GM19468 (cell line): Measurements from ENCODE around the gene ARID3A.

Source experiments
- ATAC-seq: cut with Tn5 transposase; IDR thresholded peaks from one replicate; pipeline ENCODE4 v1.9.1; 2021; ENCODE audit warnings: mild to moderate bottlenecking, moderate library complexity, moderate number of reproducible peaks; ENCODE audit not compliant: unreplicated experiment; ENCODE audit errors: extremely low read depth

Gene ARID3A

DNA sequence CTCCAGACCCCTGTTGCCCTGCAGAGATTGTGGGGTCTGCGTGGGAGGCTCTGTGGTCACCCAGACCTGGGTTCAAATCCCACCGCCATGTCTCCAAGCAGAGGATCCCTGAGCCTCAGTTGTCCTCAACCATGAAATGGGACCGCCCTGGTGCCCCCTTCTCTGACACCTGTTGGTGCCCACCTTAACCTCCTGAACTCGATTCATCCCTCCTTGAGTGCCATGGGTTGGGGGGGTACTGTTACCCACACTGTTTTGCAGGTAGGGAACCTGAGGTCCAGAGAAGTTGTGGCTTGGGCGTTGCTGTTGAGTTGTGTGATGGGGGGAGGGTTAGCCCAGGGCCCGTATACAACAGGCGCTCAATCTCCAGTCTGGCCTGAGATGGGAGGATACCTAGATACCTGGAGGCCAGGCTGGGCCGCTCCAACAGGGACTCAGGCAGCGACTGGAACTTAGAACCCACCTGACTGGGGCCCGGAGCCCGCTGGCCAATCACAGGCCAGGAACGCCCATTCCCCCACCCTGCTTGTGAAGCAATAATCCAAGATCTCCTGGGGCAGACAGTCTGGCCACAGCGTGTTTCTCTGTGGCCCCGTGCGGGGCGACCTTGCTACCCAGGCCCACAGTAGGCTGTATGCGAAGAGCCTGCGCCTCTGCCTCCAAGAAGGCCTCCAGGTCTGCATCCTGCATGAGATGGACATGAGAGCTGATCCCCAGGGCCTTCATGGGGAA lies 2.8 kb downstream of the ARID3A start:
- ATAC-seq = no peak

DNA sequence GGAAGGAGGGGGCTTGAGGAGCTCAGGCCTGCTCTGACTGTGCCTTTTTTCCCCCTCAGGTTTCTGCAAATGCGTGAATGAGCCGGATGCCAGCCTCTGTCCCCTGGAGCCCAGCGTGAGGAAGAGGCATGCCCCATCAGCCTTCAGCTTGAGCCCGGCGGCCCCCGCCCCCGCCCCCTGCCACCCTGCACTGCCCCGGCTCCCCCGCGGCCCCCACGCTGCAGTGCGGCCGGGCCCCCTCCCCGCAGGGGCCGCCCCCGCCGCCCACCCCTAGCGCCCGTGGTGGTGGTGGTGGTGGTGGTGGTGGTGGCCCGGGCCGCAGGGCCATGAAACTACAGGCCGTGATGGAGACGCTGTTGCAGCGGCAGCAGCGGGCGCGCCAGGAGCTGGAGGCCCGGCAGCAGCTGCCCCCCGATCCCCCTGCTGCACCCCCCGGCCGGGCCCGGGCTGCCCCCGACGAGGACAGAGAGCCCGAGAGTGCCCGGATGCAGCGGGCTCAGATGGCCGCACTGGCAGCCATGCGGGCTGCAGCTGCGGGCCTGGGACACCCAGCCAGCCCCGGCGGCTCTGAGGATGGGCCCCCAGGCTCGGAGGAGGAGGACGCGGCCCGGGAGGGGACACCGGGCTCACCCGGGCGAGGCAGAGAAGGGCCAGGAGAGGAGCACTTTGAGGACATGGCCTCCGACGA lies 3.5 kb downstream of the ARID3A start:
- no peak for ATAC-seq

DNA sequence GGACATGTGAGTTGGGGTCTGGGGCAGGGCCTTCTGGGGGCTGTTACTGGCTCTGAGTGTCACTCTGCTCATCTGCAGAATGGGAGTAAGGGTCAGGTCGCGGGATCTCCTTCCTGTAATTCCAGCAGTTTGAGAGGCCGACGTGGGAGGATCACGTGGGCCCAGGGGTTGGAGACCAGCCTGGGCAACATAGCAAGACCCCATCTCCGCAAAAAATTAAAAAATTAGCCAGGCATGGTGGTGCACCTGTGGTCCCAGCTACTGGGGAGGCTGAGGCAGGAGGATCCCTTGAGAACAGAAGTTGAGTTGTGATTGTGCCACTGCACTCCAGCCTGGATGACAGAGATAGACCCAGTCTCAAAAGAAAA lies 4.0 kb downstream of the ARID3A start:
- no peak for ATAC-seq

DNA sequence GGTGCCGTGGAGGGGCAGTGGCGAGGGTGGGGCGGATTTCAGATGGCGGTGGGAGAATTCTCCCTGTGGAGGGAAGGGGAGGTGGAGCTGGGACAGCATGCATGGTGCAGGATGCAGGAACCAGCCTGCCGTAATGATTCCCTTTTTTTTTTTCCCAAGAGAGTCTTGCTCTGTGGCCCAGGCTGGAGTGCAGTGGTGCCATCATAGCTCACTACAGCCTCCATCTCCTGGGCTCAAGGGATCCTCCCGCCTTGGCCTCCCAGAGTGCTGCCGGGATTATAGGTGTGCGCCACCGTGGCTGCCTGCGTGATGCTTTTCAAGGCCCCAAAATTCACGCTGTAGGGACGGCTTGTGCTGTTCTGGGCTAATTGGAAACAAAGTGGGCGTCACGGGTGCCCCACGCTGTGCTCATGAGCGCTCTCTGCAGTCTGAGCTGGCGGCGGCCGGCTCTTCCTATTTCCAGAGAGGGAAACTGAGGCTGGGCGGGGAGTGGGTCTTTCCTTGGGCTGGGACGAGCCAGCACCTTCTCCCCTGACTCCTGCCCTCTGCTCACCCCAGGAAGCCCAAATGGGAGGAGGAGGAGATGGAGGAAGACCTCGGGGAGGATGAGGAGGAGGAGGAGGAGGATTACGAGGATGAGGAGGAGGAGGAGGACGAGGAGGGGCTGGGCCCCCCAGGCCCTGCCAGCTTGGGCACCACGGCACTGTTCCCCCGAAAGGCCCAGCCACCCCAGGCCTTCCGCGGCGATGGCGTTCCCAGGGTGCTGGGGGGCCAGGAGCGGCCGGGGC lies 6.2 kb downstream of the ARID3A start:
- no peak for ATAC-seq

DNA sequence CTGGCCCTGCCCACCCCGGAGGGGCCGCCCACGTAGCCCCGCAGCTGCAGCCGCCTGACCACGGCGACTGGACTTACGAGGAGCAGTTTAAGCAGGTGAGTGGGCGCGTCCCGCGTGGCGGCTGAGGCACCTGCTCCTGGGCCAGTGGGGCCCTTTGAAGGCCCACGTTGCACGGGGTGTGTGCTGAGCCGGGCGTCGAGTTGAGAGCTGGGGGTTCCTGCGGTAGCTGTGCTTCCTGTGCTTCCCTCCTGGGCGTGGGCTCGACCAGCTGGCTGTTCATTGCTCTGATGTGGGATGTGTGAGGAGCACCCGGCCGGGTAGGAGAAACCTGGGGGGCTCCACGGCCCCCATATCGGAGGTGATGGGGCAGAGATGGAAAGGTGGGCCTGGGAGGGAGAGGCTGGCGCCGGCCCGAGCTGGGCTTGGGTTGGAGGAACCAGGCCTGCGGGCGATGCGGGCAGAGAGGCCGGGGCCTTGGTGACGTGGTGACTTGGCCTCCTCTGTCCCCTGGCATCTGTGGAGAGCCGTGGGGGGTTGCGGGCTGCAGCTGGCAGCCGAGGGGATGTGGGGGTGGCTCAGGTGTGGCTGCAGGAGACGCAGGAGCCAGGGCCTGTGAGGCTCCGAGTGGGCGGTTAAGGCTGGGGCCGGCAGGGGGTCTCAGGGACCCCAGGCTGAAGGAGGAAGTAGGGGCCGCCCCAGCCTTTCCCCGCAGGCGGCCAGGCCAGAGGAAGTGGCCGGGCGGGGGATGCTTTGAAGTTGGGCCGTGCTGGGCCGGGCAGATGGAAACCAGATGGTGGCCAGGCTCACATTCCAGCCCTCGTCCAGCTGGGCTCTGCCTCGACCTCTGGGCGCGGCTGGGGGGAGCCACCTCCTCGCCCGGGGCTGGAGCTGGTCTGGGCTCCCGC lies 7.1 kb downstream of the ARID3A start:
- ATAC-seq = no peak

DNA sequence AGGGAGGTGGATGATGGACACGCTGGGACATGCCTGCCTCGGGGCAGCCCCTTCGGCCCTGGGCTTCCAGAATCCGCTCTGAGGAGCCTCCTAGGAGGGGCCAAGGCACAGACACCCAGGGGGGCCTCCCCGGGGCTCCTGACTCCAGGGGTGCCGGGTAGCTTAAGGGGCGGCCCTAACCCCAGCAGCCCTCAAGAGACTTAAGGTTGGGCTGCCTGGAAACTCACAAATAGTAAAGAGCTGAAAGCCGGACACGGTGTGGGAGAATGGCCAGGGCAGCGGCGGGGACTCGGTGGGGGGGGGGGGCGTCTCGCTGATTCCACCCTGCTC lies 7.7 kb downstream of the ARID3A start:
- no peak for ATAC-seq

DNA sequence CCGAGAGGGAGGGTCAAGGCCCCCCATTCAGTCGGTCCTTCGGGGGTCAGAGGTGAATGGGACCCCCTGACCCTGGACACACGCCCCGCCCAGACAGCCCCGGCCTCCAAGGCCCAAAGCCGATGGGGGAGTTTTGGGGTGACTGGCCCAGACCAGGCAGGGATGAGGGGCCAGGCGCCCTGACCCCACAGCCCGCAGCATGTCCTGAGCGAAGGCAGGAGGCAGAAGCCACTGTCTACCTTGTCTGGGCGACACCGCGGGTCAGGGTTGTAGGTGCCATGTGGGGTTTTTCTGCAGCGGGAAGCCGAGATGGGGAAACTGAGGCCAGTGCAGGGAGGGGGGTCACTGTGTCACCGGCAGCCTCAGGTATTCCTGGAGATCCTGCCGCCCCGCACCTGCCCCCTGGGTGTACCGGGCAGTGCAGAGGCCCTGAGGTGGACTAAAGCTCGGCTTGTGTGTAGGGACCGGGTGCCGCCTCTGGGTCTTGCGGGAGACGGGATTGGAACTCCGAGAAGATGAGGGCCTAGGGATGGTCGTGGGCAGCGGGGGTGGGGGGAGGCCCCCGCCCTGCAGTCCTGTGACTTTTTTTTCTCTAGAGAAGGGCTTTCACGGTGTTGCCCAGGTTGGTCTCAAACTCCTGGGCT lies 8.5 kb downstream of the ARID3A start:
- ATAC-seq = no peak

DNA sequence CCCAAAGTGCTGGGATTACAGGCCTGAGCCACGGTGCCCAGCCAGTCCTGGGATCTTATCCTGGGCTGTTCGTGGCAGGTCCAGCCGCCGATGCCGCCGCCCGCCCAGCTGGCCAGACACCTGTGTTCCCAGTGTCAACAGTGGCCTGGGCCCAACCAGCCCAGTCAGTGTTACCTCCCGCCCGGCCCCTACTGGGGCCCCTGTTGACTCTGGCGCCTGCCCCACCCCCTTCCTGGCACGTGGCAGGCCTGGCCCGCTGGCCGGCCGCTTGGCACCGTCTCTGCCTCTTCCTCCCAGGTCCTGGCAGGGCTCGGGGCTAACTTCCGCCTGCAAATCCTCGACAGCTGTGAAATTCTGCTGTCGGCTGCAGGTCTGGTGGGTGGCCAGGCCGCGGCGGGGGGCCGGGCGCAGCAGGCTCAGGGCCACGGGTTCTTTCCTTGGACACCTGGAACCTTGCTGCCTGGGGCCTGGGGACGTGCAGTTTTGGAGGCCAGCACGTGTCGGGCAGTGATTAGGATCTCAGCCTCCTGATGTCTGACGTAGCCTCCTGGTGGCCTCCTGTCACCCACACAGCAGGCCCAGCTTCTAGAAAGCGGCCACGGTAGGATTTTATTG lies 9.1 kb downstream of the ARID3A start:
- ATAC-seq = no peak

DNA sequence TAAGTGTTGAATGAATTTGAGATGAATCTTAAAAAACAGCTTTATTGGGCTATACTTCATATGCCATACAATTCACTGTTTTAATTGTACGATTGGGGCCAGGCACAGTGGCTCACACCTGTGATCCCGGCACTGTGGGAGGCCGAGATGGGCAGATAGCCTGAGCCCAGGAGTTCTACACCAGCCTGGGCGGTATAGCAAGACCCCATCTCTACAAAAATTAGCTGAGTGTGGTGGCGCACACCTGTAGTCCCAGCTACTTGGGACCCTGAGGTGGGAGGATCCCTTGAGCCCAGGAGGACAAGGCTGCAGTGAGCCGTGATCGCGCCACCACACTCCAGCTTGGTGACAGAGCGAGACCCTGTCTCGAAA lies 10.3 kb downstream of the ARID3A start:
- no peak for ATAC-seq

DNA sequence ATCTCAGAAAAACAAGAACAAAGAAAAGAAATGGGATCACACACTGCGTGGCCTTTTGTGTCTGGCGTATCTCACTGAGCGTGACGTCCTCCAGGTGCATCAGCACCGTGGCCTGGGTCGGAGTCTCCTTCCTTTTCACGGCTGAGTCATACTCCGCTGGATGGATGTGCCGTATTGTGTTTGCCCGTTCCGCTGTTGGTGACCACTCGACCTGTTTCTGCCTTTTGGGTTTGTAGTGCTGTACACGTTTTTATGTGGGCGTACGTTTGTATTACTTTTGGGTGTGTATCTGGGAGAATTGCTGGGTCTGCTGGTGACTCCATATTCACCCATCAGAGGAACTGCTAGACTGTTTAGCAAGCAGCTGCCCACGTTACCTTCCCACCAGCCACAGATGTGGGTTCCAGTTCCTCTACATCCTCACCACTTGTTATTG lies 11.4 kb downstream of the ARID3A start:
- no peak for ATAC-seq

DNA sequence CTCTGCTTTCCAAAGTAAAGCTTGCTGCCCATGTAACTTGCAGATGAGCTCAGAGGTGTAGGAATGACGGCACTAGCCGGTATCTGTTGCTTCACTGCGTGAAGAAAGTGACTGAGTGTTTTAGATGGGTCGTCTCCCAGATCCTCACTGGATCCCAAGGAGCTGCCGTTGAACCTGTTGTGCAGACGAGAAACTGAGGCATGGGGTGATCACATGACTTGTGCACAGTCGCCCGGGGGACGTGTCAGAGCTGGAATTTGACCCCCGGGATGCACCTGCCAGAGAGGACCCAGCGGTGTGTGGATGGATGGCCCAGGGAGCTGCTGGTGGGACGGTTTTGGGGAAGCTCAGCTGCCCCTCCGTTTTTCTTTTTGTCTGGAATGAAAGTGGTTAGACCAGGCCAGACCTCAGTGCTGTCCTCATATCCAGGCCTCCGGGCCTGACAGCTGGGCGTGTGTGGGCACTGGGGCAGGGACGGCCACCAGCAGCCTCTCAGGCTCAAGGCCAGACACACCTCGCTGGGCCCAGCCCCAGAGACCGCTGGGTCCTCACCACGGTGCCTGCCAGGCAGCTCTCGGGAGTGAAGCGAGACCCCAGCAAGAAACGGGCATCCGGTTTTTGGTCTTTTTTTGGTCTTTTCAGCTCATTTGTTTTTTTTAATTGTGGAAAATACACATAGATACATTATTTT lies 12.5 kb downstream of the ARID3A start:
- ATAC-seq = no peak

DNA sequence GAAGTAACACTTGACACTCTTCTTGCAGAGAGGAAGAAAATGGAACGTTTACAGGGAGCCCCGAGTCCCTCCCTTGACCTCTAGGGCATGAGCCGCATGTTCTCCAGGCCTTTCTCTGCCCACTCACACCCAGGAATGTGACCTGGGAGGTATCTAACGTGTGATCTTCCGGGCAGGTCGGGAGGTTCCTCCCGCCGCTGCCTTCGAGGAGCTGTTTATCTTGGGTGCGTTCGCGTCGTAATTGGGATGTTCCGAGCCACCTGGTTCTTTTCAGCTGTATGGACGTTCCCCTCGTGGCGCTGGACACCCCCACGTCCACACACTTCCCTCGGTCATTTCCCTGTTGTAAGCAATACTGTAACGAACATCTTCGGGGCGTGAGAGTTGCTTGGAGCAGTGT lies 13.6 kb downstream of the ARID3A start:
- no peak for ATAC-seq

DNA sequence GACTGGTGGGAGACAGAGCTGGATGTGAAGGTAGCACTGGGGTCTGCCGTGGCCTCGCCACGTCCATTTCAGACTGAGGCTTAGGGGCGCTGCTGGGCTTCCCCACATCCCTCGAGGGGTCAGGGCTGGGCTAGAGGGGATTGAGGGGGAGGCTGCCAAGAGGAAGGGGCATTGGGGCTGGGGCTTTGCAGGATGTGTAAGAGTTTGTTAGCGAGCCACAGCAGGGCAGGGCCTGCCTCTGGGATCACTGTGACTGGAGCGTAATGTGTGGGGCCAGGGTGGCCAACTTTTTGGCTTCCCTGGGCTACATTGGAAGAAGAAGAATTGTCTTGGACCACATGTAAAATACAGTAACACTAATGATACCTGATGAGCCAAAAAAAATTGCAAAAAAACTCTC lies 14.1 kb downstream of the ARID3A start:
- no peak for ATAC-seq

DNA sequence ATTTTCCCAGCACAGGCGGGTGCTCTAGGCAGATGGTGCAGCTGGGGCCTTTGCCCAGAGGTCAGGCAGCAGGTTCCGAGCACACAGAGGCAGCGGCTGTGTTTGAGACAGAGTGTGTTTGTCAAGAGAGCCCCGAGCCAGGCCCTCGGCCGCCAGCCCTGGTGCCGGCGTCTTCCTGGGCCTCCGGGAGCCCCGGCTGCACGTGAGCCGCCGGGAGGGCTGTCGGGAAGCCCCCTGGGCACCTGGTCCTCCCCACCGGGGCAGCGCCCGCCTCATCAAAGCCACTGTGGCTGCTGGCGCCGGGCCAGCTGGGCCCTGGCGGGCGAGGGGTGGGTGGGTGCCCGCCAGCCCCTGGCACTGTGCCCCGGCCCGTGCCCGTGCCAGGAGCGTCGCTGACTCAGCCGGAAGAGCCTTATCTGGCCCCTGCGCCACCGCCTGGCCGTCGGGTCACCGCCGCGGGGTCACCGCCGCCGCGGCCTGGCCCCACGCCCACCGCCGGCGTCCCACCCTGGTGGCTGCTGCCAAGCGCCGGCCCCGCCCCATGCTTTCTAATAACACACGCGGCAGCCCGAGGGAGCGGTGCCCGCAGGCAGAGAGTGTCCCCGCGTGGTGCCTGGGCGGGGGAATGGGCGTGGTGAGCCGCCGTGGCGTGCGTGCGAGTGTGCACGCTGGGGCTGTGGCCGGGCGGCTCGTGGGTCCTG lies 14.9 kb downstream of the ARID3A start:
- ATAC-seq = no peak

DNA sequence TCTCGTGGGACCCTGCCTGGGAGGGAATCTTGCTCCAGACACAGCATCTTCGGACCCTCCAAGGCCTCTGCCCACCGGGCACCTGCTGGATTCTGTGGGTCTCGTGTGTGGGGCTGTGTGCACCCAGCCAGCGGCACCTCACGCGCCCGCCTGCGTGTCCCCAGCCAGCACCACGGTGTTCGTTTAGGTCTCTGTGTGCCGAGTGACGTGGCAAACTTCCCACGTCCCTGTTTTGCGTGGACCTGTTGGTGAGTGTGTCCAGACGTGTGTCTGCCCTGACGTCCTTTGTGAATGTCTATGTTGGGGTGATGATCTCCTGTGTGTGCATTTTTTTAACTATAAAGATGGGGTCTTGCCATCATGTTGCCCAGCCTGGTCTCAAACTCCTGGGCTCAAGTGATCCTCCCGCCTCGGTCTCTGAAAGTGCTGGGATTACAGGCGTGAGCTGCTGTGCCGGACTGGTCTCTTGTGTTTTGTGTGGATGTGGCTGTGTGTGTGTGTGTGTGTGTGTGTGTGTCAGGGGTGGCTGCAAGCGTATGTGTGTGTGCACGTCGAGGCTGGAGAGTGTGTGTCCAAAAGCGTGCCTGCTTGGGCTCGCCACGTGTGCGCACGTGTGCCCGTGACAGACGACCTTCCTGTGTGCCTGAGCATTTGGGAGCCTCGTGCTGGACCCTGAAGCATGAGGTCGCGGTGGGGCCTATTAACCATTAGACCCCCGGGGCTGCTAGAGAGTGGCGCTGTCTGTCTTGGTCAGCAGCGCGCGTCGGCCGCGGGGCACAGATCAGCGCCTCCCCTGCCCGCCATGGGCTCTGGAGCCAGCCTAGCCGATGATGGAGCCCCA lies 15.7 kb downstream of the ARID3A start:
- no peak for ATAC-seq

DNA sequence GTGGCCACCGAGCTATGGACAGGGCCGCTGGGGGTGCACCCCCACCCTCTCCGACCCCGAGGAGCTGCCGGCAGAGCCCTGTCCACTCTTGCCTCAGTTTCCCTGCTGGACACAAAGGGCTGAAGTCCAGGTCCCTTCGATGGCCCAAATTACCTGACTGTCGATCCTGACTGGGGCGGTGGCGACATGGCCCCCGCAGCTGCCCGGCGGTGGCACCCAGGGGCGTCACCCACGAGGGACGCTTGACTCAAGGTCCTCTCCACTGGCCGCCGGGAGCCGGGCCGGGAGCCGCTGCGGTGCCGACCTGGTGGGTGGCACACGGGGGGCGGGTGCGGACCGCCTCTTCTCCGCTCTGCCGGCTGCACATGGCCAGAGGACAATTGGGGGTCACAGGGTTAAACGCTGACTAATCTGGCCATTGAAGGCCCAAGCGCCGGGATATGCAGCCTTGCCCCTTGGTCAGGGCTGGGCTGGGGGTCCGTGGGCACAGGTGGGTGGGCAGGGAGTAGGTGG lies 16.4 kb downstream of the ARID3A start:
- ATAC-seq = no peak

DNA sequence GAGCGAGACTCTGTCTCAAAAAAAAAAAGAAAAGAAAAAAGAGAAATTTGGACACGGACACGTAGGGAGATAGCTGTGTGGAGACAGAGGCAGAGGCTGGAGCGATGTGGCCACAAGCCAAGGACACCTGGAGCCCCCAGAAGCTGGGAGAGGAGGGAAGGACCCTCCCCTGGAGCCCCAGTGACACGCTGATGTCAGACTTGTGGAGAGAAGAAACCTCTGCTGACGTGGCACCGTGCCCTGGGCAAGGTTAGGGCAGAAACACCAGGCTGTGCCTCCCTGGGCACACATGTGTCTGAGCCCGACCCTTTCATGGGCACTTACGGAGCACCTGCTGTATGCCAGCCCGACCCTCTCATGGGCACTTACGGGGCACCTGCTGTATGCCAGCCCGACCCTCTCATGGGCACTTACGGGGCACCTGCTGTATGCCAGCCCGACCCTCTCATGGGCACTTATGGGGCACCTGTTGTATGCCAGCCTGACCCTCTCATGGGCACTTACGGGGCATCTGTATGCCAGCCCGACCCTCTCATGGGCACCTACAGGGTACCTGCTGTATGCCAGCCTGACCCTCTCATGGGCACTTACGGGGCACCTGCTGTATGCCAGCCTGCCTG lies 17.8 kb downstream of the ARID3A start:
- ATAC-seq = no peak
